BJ (cell line): ENCODE measurements around the gene FZD10. TPM values are rescaled to one million over a fixed set of nuclear protein-coding genes. Genes with fewer than 3 reads are reported as not detected.

Source experiments
- CTCF ChIA-PET: fragments of 350-600 bp; formaldehyde crosslinking; extraction: SDS; loops from one replicate; lab custom pipeline; 2021; ENCODE audit warnings: antibody characterized with exemption, inconsistent platforms; lab: Yijun Ruan, JAX
- POLR2A ChIA-PET: fragments of 300-600 bp; sonication (Branson Sonifier 250); formaldehyde crosslinking; extraction: SDS; loops from one replicate; lab custom pipeline; 2021; ENCODE audit warnings: antibody characterized with exemption; lab: Charles Lee
- DNase-seq: peaks from one replicate; pipeline ENCODE4 v3.0.0-alpha.2; 2011; ENCODE audit warnings: low read depth
- H3K27me3 ChIP-seq: 2 replicates; pipeline ENCODE4 v1.6.0; 2011; ENCODE audit warnings: low read length; ENCODE audit not compliant: control insufficient read depth, insufficient read depth
- H3K36me3 ChIP-seq: 2 replicates; pipeline ENCODE4 v1.5.1; 2011; ENCODE audit warnings: low read length; ENCODE audit not compliant: control insufficient read depth, insufficient read depth
- H3K4me3 ChIP-seq: 2 replicates; pipeline ENCODE4 v1.5.1; 2011; ENCODE audit warnings: low read depth, mild to moderate bottlenecking, control low read depth, low read length
- CTCF ChIP-seq: IDR thresholded peaks from 2 replicates; pipeline ENCODE4 v1.5.1; 2011; ENCODE audit warnings: low read depth, mild to moderate bottlenecking, control low read depth, inconsistent platforms, low read length, moderate library complexity; ENCODE audit not compliant: insufficient read depth
- polyA plus RNA-seq: library from polyadenylated mRNA; depleted of rRNA; stranded (reverse); fragments of >200 nt; gene quantifications from 2 replicates; pipeline ENCODE4 v1.2.3, GENCODE V29; 2011

The FZD10 gene
- polyA plus RNA-seq, 1 experiment: not detected

DNA sequence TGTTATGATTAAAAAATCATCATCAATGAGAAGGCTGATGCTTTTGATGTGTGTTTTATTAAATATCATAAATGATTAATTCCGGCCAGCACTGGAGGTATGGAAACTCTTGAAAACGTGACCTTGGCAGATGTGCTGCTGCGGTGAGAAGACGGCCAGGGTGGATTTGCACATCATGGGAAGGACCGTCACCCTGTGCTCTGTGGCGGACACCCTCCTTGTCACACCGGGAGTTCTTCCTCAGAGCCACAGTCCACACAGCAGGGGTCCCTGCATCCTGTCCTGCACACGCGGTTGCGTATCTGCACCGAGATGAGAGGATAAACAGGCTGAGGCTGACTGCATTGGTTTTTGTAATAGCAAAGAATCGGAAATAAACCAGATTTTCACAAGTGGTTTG, 33.5 kb downstream of the FZD10 start:
- no peak for DNase-seq
- ChIA-PET CTCF (no interaction called here), POLR2A (no interaction called here)
- no peak for TF ChIP-seq CTCF
- Histone ChIP-seq H3K36me3 (no peaks in the 10 kb centered on the region), H3K27me3 (no peaks in the 10 kb centered on the region), H3K4me3 (no peak overlapping the region)

- H3K27me3 ChIP-seq: no peaks in the 10 kb centered on the region
- TF ChIP-seq CTCF: no peak
- POLR2A ChIA-PET: no interaction called here
- no peak overlapping the region for H3K4me3 ChIP-seq
- H3K36me3 ChIP-seq: no peaks in the 10 kb centered on the region
- CTCF ChIA-PET: no interaction called here
- DNase-seq: no peak
These were observed 34.6 kb downstream of the FZD10 start for GRCh38 chr12:130196827-130197226.

DNA sequence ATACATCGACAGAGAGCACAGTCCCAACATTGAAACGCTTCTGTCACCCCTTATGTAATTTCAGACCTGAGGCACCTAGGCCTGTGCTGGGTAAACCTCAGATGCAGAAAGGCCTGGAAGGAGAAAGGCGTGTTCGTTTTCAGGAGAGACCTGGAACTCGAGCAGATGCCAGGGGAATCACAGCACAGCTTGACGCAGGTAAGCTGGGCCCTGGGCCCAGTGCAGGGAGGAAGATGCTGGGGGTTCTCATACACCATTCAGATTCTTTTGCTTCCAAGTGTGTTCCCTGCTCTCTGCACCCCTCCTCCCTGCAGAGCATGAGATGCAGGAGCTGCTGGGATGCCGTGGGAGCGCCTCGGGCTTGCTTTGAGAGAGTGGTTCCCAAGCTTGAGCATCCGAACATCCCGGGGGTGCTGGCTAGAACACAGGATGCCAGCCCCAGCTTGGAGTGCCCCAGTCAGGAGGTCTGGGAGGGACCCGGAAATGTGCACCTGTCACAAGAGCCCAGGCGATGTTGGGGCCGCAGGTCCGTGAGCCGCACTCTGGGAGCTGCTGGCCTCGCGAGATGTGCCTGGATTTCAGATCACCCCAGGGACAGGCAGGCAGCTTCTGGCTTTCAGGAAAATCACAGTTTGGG, 35.9 kb downstream of the FZD10 start:
- Histone ChIP-seq H3K4me3 (no peak overlapping the region), H3K27me3 (no peaks in the 10 kb centered on the region), H3K36me3 (no peaks in the 10 kb centered on the region)
- TF ChIP-seq CTCF: no peak
- ChIA-PET CTCF (no interaction called here), POLR2A (no interaction called here)
- no peak for DNase-seq

DNA sequence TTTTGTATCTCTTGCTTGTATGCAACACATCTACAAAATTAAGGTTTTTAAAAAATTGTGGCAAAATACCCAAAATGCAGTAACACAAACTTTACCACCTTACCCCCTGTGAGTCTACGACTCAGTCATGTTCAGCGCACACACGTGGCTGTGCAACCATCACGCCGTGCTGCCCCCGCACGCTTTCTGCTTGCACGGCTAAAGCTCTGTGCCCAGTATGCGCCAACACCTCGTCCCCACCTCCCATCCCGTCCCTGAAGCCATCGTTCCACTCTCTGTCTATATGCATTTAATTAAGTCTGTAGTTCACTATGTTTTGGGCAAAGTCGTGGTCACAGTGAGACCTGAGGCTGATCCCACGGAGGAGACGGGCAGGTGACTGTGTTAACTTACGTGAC, 36.4 kb downstream of the FZD10 start:
- H3K4me3 ChIP-seq: no peak overlapping the region
- TF ChIP-seq CTCF: no peak
- no peaks in the 10 kb centered on the region for H3K36me3 ChIP-seq
- no peak for DNase-seq
- ChIA-PET POLR2A (no interaction called here), CTCF (no interaction called here)
- no peaks in the 10 kb centered on the region for H3K27me3 ChIP-seq

DNA sequence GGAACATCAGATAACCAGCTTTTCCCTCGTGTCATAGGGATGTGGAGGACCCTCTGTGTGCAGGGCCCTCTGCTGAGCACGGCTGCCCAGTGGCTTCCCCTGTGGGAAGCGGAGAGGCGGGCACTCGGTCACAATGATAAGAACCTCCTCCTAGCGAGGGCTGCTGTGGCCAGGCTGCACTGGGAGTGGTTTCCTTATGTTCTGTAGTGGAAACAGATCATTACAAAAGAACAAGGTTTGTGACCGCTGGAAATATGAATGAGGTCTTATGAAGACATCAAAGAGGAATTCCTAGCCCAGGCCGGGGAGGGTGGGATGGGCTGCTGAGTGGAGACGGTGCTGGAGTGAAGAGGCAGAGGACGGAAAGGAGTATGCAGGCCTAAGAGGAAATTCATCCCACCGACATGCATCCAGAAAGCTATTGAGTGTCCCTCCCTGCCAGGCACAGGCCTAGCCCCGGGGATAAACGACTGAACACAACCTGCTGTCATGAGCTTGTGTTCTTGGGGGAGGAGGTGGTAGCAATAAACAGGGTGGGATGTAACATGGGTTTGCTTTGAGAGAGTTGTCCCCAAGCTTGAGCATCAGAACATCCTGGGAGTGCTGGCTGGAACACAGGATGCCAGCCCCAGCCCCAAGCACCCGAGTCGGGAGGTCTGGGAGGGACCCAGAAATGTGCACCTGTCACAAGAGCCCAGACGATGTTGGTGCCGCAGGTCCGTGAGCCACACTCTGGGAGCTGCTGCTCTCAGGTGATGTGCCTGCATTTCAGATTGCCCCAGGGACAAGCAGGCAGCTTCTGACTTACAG, 37.5 kb downstream of the FZD10 start:
- ChIA-PET POLR2A (no interaction called here), CTCF (no interaction called here)
- Histone ChIP-seq H3K27me3 (no peaks in the 10 kb centered on the region), H3K36me3 (no peaks in the 10 kb centered on the region), H3K4me3 (no peak overlapping the region)
- no peak for DNase-seq
- no peak for TF ChIP-seq CTCF
